ENCODE measurements around the gene CTNNA2.

CTNNA2 gene

GRCh38 chr2:80643598-80643997, 1130.7 kb downstream of the CTNNA2 start:
- no peak for DNase-seq

DNA sequence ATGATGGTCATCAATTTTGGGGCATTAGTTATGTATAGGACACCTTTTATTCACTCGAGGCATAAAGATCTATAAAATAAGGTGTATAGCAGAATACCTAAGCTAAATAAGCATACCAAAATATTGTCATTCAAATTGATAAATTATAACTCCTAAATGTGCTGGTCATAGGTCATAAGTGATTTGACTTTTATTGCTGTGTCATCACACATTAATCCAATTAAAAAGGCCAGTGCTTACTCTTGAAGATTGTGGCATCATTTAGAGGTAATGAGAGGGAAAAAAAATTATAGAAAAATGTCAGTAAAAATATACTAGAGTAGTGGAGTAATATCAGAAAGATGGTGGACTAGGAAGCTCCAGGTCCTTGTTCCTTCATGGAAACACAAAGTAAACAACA, 1138.6 kb downstream of the CTNNA2 start:
- DNase-seq, result no peak

- no peak for DNase-seq
Measured at GRCh38 chr2:80655265-80655664, 1142.4 kb downstream of the CTNNA2 start.

DNA sequence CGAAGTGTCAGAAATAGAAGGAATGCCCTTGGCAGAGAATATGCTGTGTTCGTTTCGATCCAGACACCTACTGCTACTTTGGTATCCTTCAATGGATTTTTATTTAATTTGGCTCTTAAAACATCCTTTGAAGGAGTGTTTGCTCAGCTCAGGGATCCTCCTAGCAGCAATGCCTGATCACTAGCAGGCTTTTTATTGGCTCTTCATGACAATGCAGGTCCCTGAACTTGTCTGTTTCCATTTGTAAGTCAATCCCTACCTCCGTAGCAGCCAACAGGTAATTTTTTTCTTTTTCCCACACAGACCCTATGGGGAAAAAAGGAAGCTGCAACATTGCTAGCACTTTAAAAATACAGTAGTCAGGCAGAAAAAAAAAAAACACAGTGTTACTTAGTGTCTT, 1157.9 kb downstream of the CTNNA2 start:
- no peak for DNase-seq

GRCh38 chr2:80687524-80687923, 1174.7 kb downstream of the CTNNA2 start:
- no peak for DNase-seq

GRCh38 chr2:80689106-80689505, 1176.3 kb downstream of the CTNNA2 start:
- no peak for DNase-seq

Measured in COR-L47 (cell line).